Measurements from ENCODE around the gene DNAAF9. TPM values are rescaled to one million over a fixed set of nuclear protein-coding genes. Genes with fewer than 3 reads are reported as not detected.
A peak's percentile ranks its signal among the peaks of the same experiment; 100 is the strongest.

Gene DNAAF9
- total and polyA plus RNA-seq, 12 donors: 6.4 to 32.2 (median 22.6) TPM

GRCh38 chr20:3412600-3413392, 5.3 kb upstream of the DNAAF9 start:
- H3K4me1 ChIP-seq: peaks cover 0 to 13% (median 6%) of the 10 kb centered on the region in 9 donors
- no peak for ATAC-seq
- intact Hi-C loops (cut with DNase I): loop anchor here in 1 of 10 donors (5.0 kb wide), 1 partner anchor 35 kb away; no protein-coding TSS in a partner anchor
- H3K36me3 ChIP-seq: no peaks in the 10 kb centered on the region
- no peak overlapping the region for H3K27ac ChIP-seq
- no peaks in the 10 kb centered on the region for H3K27me3 ChIP-seq
- no peak overlapping the region for H3K4me3 ChIP-seq
- no peaks in the 10 kb centered on the region for H3K9me3 ChIP-seq
- no peak for TF ChIP-seq CTCF (IDR thresholded peaks at IDR 0.05)
- 85 to 93% methylated on average over 11 of the region's 11 CpGs for WGBS, 2 donors
- no peak for DNase-seq

GRCh38 chr20:3410464-3410863, 3.0 kb upstream of the DNAAF9 start:
- WGBS, 2 donors: 86 to 90% methylated on average over 2 of the region's 2 CpGs
- intact Hi-C loops (cut with DNase I): loop anchor here in 1 of 10 donors (5.0 kb wide), 1 partner anchor 33 kb away; no protein-coding TSS in a partner anchor

GRCh38 chr20:3409417-3409816, 1.9 kb upstream of the DNAAF9 start:
- Histone ChIP-seq H3K36me3 (no peaks in the 10 kb centered on the region), H3K27ac (peak overlapping the region in 8 of 10 donors; percentile 89 to 98 (median 96)), H3K9me3 (no peaks in the 10 kb centered on the region), H3K4me3 (peak overlapping the region in 8 of 10 donors; percentile 80 to 94 (median 88)), H3K4me1 (peaks cover 0 to 32% (median 24%) of the 10 kb centered on the region in 9 donors), H3K27me3 (no peaks in the 10 kb centered on the region)
- ATAC-seq: no peak
- no peak for DNase-seq
- WGBS, 2 donors: 96 to 97% methylated on average over 10 of the region's 10 CpGs
- no peak for TF ChIP-seq CTCF (IDR thresholded peaks at IDR 0.05)
- intact Hi-C loops (cut with DNase I): loop anchor here in 5 of 10 donors (2.0 to 10.0 kb wide), 5 partner anchors 37 to 202 kb away; partner anchors contain the start of genes ATRN (in 3 of the 5) and ITPA (in 1 of the 5)

More at GRCh38 chr20:3410464-3410863, 3.0 kb upstream of the DNAAF9 start:
- peaks cover 0 to 22% (median 16%) of the 10 kb centered on the region in 9 donors for H3K4me1 ChIP-seq
- H3K27ac ChIP-seq: no peak overlapping the region
- no peak overlapping the region for H3K4me3 ChIP-seq
- no peaks in the 10 kb centered on the region for H3K36me3 ChIP-seq
- no peak for ATAC-seq
- H3K27me3 ChIP-seq: no peaks in the 10 kb centered on the region
- TF ChIP-seq CTCF (IDR thresholded peaks at IDR 0.05): no peak
- no peaks in the 10 kb centered on the region for H3K9me3 ChIP-seq
- no peak for DNase-seq

GRCh38 chr20:3407771-3408637, 535 bp upstream of the DNAAF9 start:
- no peaks in the 10 kb centered on the region for H3K27me3 ChIP-seq
- peak overlapping the region; percentile 89 to 98 (median 95) for H3K27ac ChIP-seq
- H3K4me3 ChIP-seq: peak overlapping the region; percentile 54 to 94 (median 88)
- peaks cover 0 to 40% (median 26%) of the 10 kb centered on the region in 9 donors for H3K4me1 ChIP-seq
- 0% methylated on average over 20 to 58 of the region's 59 CpGs for WGBS, 2 donors
- intact Hi-C loops (cut with DNase I): loop anchor here in 5 of 10 donors (2.0 to 10.0 kb wide), 5 partner anchors 36 to 201 kb away; partner anchors contain the start of genes ATRN (in 4 of the 5) and ITPA (in 1 of the 5)
- TF ChIP-seq CTCF (IDR thresholded peaks at IDR 0.05): no peak
- H3K36me3 ChIP-seq: no peaks in the 10 kb centered on the region
- DNase-seq (peak; percentile 78 to 80), ATAC-seq (peak; percentile 81 to 89 (median 86))
- no peaks in the 10 kb centered on the region for H3K9me3 ChIP-seq
